Astrocyte of the cerebellum (primary cell): ENCODE data around the gene TMEM158.

Experiments used
- DNase-seq: peaks from one replicate; pipeline ENCODE4 v3.0.0-alpha.2; 2011; ENCODE audit warnings: low read depth
- H3K4me3 ChIP-seq: 2 replicates; pipeline ENCODE4 v1.5.1; 2011; ENCODE audit warnings: mild to moderate bottlenecking, low read depth, low read length, moderate library complexity
- in situ Hi-C: cut with HindIII; loops from 2 replicates; pipeline ENCODE4 v1.10.0; 2017; ENCODE audit warnings: low sequenced_read_pairs
- TF ChIP-seq, protein P1 (sequence below): IDR thresholded peaks from 2 replicates; pipeline ENCODE4 v1.5.1; 2012; ENCODE audit warnings: low read length, low read depth, moderate library complexity, mild to moderate bottlenecking; ENCODE audit errors: missing control alignments

Gene TMEM158

DNA sequence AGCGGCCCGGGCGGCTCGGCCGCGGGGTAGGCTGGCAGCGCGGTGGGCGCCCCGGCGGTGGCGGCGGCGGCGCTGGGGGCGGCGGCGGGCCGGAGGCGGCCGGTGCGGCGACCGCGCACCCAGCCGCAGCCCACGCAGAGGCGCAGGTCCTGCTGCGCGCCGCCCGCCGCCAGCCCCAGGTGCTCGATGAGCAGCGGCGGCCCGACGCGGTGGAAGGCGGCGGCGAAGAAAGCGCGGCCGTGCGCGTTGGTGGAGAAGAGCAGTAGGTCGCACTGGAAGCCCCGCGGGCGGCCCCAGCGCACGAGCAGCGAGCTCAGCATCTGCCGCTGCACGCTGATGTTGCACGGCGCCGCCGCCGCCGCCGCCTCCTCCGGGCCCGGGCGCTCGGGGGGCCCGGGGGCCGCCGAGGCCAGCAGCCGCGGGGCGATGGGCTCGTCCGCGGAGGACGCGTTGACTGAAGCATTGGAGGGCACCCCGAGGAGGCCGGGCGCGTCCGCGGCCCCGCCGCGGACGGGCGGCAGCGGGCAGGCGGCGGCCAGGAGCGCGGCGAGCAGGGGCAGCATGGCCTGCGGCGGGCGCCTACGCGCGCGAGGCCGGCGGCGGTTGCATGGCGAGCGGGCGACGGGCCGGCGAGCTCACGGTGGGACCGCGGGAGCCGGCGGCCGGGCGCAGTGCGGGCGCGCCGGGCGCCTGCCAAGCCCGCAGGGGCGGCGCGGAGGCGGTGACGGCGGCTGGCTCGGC lies 452 bp downstream of the TMEM158 start:
- in situ Hi-C loops, result no loop called here
- peak overlapping the region; percentile 46 for H3K4me3 ChIP-seq
- no peak for DNase-seq
- TF ChIP-seq, protein P1, sequence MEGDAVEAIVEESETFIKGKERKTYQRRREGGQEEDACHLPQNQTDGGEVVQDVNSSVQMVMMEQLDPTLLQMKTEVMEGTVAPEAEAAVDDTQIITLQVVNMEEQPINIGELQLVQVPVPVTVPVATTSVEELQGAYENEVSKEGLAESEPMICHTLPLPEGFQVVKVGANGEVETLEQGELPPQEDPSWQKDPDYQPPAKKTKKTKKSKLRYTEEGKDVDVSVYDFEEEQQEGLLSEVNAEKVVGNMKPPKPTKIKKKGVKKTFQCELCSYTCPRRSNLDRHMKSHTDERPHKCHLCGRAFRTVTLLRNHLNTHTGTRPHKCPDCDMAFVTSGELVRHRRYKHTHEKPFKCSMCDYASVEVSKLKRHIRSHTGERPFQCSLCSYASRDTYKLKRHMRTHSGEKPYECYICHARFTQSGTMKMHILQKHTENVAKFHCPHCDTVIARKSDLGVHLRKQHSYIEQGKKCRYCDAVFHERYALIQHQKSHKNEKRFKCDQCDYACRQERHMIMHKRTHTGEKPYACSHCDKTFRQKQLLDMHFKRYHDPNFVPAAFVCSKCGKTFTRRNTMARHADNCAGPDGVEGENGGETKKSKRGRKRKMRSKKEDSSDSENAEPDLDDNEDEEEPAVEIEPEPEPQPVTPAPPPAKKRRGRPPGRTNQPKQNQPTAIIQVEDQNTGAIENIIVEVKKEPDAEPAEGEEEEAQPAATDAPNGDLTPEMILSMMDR, result no peak

DNA sequence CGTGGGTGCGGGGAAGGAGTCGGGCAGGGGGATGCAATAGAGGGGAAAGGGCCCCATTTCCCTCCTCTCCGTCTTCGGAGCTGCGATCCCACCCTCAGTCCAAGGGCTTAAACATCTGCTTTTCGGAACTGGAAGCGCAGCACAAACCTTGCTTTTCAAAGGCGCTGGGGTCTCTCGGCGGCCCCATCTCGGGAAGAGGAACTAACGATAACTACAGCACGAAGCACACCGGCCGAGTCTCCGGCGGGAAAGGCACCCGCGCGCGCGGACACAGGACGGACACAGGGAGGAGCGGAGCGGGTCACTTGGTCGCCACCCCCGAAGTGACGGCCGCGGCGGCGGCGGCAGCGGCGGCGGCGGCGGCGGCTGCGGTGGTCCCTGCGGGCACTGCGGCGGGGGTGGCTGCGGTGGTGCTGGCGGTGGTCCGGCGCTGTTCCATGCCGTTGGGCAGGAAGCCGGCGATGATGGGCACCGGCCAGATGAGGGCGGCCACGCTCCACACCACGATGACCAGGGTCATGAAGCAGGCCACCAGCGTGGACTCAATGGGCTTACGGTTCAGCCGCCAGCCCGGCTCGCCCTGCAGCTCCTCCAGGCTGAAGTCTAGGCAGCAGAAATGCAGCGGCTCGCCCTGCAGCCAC lies 1.1 kb downstream of the TMEM158 start:
- TF ChIP-seq, protein P1, result peak; percentile 35
- in situ Hi-C loops, result loop anchor here (5.0 to 25.0 kb wide), 2 partner anchors 188 to 282 kb away; partner anchors contain the start of gene CLEC3B
- peak overlapping the region; percentile 46 for H3K4me3 ChIP-seq
- no peak for DNase-seq

DNA sequence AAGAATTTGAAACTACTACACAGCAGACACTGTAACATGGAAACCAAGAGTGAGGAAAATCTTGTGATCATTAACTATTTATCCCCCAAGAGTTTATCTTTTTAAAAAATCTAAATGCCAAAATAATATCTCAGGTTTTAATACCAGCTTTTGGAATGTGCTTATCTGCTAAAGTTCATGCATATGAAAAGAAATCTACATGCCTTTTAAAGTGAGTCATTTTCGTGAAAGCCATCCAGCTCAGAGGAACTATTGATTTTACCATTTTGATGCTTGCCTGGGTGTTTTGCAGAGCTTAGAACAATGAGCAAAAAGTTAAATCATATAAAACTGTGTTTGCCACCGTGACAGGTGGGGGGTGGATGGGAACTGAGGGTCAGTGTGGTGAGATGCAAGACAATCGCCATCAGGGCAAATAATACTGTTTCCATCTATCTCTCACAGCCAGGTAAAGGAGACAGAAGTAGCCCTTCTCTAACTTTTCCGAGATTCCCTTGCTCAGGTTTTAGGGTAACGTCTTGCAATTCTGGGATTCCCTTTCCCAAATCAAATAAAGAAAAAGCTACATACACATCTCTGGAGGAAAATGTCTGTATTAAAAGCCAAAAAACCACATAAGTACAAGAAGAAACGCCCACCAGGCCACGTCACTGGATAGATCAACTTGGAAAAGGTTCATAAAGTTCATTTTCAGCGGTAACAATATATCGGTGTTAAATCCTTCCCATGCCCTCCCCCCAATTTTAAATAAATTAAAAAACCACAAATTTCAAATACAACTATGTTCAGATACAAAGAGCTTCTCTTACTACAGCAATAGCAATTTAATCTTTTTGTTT lies 2.0 kb downstream of the TMEM158 start:
- in situ Hi-C loops, result loop anchor here (5.0 to 25.0 kb wide), 2 partner anchors 187 to 283 kb away; partner anchors contain the start of gene CLEC3B
- peak overlapping the region; percentile 46 for H3K4me3 ChIP-seq
- DNase-seq, result no peak

DNA sequence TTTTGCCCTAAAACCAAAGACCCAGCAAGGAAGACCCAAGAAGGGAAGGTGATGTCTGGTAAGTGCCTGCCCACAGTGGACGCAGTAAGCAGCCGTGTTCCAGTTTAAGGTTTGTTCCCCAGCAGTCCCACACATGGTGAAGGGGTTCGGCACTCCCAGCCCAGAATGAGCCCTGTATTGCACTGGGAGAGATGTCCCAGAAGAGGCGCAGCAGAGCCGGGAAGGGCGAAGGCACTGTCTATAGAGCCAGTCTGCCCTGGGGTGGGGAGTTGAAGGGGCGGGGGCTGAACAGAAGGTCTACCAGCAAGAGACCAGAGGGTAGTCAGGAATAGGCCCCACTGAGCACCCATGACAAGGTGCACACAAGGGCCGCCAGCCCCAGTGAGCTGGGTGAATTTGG lies 6.4 kb downstream of the TMEM158 start:
- no peak for DNase-seq
- in situ Hi-C loops, result loop anchor here (5.0 to 25.0 kb wide), 3 partner anchors 182 to 448 kb away; partner anchors contain the start of gene CLEC3B
- TF ChIP-seq, protein P1, result no peak
- H3K4me3 ChIP-seq, result no peak overlapping the region

More for the DNA sequence above, 2.0 kb downstream of the TMEM158 start:
- TF ChIP-seq, protein P1, result no peak

DNA sequence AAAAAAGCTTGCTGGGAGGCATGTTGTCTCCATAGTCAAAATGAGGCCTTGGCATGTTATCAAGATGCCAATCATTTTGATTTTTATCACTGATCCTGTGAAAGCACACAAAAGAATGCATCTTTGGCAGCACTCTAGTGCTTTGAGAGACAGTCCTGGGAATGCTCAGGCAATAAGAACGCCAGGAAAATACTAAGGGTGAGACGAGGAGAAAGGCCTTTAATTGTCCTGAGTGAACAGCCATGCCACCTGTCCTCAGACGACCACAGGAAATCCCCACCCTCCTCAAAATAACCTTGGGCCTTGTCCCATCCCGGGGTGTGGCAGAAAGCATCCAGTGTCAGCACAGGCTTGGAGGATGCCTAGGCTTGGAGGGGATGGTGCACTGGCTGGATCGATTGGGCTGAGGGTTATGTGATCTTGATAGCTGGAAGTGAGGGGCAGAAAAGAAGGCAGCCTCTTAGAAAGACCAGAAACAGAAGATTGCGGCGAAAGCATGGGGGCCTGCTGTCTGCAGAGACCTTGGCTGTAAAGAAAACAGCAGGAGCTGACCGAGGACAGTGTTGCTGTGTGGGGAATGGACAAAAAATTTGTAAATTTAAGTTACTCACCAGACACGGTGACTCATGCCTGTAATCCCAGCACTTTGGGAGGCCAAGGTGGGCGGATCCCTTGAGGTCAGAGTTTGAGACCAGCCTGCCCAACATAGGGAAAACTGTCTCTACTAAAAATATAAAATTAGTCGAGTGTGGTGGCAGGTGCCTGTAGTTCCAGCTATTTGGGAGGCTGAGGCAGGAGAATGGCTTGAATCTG lies 7.3 kb downstream of the TMEM158 start:
- TF ChIP-seq, protein P1, result no peak
- no peak overlapping the region for H3K4me3 ChIP-seq
- in situ Hi-C loops, result loop anchor here (5.0 to 25.0 kb wide), 2 partner anchors 181 to 449 kb away; partner anchors contain the start of gene CLEC3B
- DNase-seq, result no peak
